GM21619 (cell line): ENCODE measurements around the gene ASXL2.
A peak's percentile ranks its signal among the peaks of the same experiment; 100 is the strongest.

Experiments used
- ATAC-seq: cut with Tn5 transposase; IDR thresholded peaks from one replicate; pipeline ENCODE4 v1.9.1; 2021; ENCODE audit not compliant: unreplicated experiment

ASXL2 gene

GRCh38 chr2:25808006-25808383 lies 70.3 kb downstream of the ASXL2 start:
- ATAC-seq, result no peak

- no peak for ATAC-seq
Observed at GRCh38 chr2:25806941-25807340, 71.3 kb downstream of the ASXL2 start.

GRCh38 chr2:25805987-25806386 lies 72.3 kb downstream of the ASXL2 start:
- ATAC-seq, result no peak

GRCh38 chr2:25804338-25804737 lies 73.9 kb downstream of the ASXL2 start:
- no peak for ATAC-seq

- no peak for ATAC-seq
Observed at GRCh38 chr2:25799301-25799700, 79.0 kb downstream of the ASXL2 start.

- no peak for ATAC-seq
Observed at GRCh38 chr2:25797620-25798488, 80.4 kb downstream of the ASXL2 start.

GRCh38 chr2:25794544-25795276 lies 83.6 kb downstream of the ASXL2 start:
- peak; percentile 80 for ATAC-seq

- ATAC-seq, result no peak
Observed at GRCh38 chr2:25790074-25790790, 88.1 kb downstream of the ASXL2 start.

- ATAC-seq, result no peak
Observed at GRCh38 chr2:25788457-25788856, 89.8 kb downstream of the ASXL2 start.

- no peak for ATAC-seq
Observed at GRCh38 chr2:25787020-25787419, 91.3 kb downstream of the ASXL2 start.

GRCh38 chr2:25784404-25784803 lies 93.9 kb downstream of the ASXL2 start:
- no peak for ATAC-seq

- ATAC-seq, result no peak
Observed at GRCh38 chr2:25777077-25777476, 101.2 kb downstream of the ASXL2 start.

GRCh38 chr2:25772078-25772477 lies 106.2 kb downstream of the ASXL2 start:
- ATAC-seq, result no peak

GRCh38 chr2:25763575-25763974 lies 114.7 kb downstream of the ASXL2 start:
- ATAC-seq, result no peak

- no peak for ATAC-seq
Observed at GRCh38 chr2:25760297-25760696, 118.0 kb downstream of the ASXL2 start.

- no peak for ATAC-seq
Observed at GRCh38 chr2:25758348-25758747, 119.9 kb downstream of the ASXL2 start.

- no peak for ATAC-seq
Observed at GRCh38 chr2:25757906-25758305, 120.4 kb downstream of the ASXL2 start.

- ATAC-seq, result no peak
Observed at GRCh38 chr2:25756536-25756935, 121.8 kb downstream of the ASXL2 start.

- no peak for ATAC-seq
Observed at GRCh38 chr2:25749676-25750075, 128.6 kb downstream of the ASXL2 start.

- ATAC-seq, result no peak
Observed at GRCh38 chr2:25744055-25744454, 134.2 kb downstream of the ASXL2 start.

GRCh38 chr2:25743132-25743830 lies 135.0 kb downstream of the ASXL2 start:
- ATAC-seq, result no peak
